ENCODE data around the gene THBS2. TPM values are rescaled to one million over a fixed set of nuclear protein-coding genes. Genes with fewer than 3 reads are reported as not detected.
"Not testable (repeated sequence)": the region's sequence is repeated elsewhere in the genome, so short reads cannot be mapped to it uniquely, and the experiment has no call there.

THBS2 gene
- total RNA-seq, 1 donor from 2014 or later: 76.2 TPM

DNA sequence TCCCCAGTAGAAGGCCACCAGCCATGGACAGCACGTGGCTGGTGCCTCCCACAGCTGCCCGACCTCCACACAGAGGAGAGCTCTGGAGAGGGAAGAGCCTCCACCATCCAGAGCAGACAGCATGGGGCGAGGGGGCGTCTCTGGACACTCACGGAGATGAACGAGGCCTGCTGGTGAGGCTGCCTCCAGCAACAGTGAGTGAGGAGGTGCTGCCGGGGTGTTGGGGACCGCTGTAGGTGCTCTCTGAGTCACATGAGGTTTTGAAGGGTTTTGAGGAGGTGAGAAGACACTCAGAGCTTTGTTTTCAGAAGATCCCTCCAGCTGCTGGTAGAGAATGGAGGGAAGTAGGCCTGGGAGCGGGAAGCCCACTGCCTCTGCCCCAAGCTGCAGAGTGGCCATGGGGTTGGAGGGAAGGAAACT, 65.6 kb downstream of the THBS2 start:
- H3K4me1 ChIP-seq (ENCODE audit: control insufficient read depth in 3 of 3, insufficient read depth in 3 of 3, low read length in 3 of 3): peaks cover 2 to 10% (median 7%) of the 10 kb centered on the region in 3 donors
- H3K36me3 ChIP-seq (ENCODE audit: control insufficient read depth in 3 of 3, insufficient read depth in 3 of 3, low read length in 3 of 3): no peaks in the 10 kb centered on the region
- no peaks in the 10 kb centered on the region for H3K27me3 ChIP-seq (ENCODE audit: control insufficient read depth in 3 of 3, insufficient read depth in 3 of 3, low read length in 3 of 3)
- no peak overlapping the region for H3K9ac ChIP-seq (ENCODE audit: low read depth in 1 of 3, low read length in 3 of 3)
- H3K27ac ChIP-seq (ENCODE audit: low read depth, low read length): no peak overlapping the region
- no peaks in the 10 kb centered on the region for H3K9me3 ChIP-seq (ENCODE audit: control insufficient read depth in 3 of 3, low read length in 3 of 3)
- H3K4me3 ChIP-seq (ENCODE audit: low read length in 3 of 3): no peak overlapping the region

DNA sequence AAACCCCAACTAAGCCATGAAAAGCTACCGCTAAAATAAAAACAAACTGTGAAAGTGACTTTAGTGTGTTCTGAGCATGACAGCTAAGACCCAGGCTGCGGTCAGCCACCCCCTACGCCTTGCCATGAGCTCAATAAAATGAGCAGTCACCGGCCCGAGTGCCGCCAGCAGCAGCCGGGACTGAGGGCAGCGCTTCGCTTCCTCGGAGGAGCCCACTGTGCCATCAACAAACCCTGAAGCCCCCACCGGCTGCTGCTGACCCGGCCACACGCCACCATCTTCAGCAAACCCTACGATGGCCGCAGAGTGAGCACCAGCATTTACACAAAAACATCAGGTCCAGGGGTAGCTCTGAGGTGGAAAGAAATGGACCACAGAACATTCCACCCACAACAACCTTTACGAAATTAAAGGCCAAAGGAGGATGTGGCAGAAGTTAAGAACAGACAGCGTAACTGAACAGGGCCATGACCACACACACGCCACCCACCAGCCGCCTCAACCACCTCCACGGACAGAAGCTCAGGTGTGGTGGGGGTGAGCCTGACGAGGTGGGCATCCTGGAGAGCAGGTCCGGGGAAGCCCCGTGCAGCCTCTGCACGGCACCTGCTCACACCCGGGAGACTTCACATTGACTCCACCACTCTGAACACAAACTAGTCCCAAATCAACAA, 67.0 kb downstream of the THBS2 start:
- Histone ChIP-seq H3K9me3 (ENCODE audit: control insufficient read depth in 3 of 3, low read length in 3 of 3) (no peaks in the 10 kb centered on the region), H3K4me1 (ENCODE audit: control insufficient read depth in 3 of 3, insufficient read depth in 3 of 3, low read length in 3 of 3) (peaks cover 2 to 10% (median 7%) of the 10 kb centered on the region in 3 donors), H3K4me3 (ENCODE audit: low read length in 3 of 3) (no peak overlapping the region), H3K27ac (ENCODE audit: low read depth, low read length) (no peak overlapping the region), H3K27me3 (ENCODE audit: control insufficient read depth in 3 of 3, insufficient read depth in 3 of 3, low read length in 3 of 3) (no peaks in the 10 kb centered on the region), H3K36me3 (ENCODE audit: control insufficient read depth in 3 of 3, insufficient read depth in 3 of 3, low read length in 3 of 3) (no peaks in the 10 kb centered on the region), H3K9ac (ENCODE audit: low read depth in 1 of 3, low read length in 3 of 3) (no peak overlapping the region)

DNA sequence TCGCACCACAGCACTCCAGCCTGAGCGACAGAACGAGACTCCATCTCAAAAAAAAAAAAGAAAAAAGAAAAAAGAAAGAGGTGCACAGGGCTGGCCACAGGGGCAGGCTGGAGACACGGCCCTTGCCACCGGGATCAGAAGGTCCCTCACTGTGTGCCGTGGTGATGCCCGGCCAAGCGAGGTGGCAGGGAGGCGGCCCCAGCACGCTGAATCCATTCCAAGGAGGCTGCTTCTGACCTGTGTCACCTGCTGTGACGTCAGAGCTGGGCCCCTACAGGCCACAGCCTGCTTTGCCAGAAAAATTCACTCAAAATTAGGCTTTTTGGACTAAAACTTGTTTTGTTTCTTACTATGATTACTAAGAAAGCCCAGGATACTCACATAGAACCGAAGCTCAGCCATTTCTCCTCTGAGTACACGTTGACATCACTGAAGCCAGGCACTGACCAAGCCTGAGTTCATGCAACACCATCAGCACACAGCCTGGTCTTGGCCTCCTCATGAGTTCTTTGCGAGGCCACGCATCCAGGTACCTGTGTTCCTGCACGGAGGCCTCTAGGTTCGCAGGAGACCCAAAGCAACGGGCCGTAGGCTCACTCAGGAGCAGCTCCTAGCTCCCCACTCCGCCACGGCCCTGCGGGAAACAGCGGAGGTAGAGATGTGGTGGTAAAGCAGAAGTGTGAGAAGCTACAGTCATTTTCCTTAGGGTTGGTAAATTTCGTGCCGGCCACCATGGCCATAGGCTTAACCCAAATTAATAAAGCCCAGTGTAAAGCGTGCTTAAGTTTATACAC, 67.8 kb downstream of the THBS2 start:
- H3K4me1 ChIP-seq (ENCODE audit: control insufficient read depth in 3 of 3, insufficient read depth in 3 of 3, low read length in 3 of 3): peaks cover under 1 to 6% (median 4%) of the 10 kb centered on the region in 3 donors
- H3K27me3 ChIP-seq (ENCODE audit: control insufficient read depth in 3 of 3, insufficient read depth in 3 of 3, low read length in 3 of 3): no peaks in the 10 kb centered on the region
- no peak overlapping the region for H3K4me3 ChIP-seq (ENCODE audit: low read length in 3 of 3)
- no peaks in the 10 kb centered on the region for H3K36me3 ChIP-seq (ENCODE audit: control insufficient read depth in 3 of 3, insufficient read depth in 3 of 3, low read length in 3 of 3)
- H3K27ac ChIP-seq (ENCODE audit: low read depth, low read length): no peak overlapping the region
- no peaks in the 10 kb centered on the region for H3K9me3 ChIP-seq (ENCODE audit: control insufficient read depth in 3 of 3, low read length in 3 of 3)
- no peak overlapping the region for H3K9ac ChIP-seq (ENCODE audit: low read depth in 1 of 3, low read length in 3 of 3)

- Histone ChIP-seq H3K36me3 (ENCODE audit: control insufficient read depth in 3 of 3, insufficient read depth in 3 of 3, low read length in 3 of 3) (no peaks in the 10 kb centered on the region), H3K4me1 (ENCODE audit: control insufficient read depth in 3 of 3, insufficient read depth in 3 of 3, low read length in 3 of 3) (peaks cover 0 to 4% (median 4%) of the 10 kb centered on the region in 3 donors), H3K9ac (ENCODE audit: low read depth in 1 of 3, low read length in 3 of 3) (no peak overlapping the region), H3K27ac (ENCODE audit: low read depth, low read length) (no peak overlapping the region), H3K4me3 (ENCODE audit: low read length in 3 of 3) (no peak overlapping the region), H3K27me3 (ENCODE audit: control insufficient read depth in 3 of 3, insufficient read depth in 3 of 3, low read length in 3 of 3) (no peaks in the 10 kb centered on the region), H3K9me3 (ENCODE audit: control insufficient read depth in 3 of 3, low read length in 3 of 3) (no peaks in the 10 kb centered on the region)
Measured at GRCh38 chr6:169185011-169185521, 68.6 kb downstream of the THBS2 start.

- H3K4me1 ChIP-seq (ENCODE audit: control insufficient read depth in 3 of 3, insufficient read depth in 3 of 3, low read length in 3 of 3): peaks cover 0 to 4% (median 0%) of the 10 kb centered on the region in 3 donors
- no peak overlapping the region for H3K27ac ChIP-seq (ENCODE audit: low read depth, low read length)
- no peaks in the 10 kb centered on the region for H3K36me3 ChIP-seq (ENCODE audit: control insufficient read depth in 3 of 3, insufficient read depth in 3 of 3, low read length in 3 of 3)
- H3K9me3 ChIP-seq (ENCODE audit: control insufficient read depth in 3 of 3, low read length in 3 of 3): no peaks in the 10 kb centered on the region
- H3K9ac ChIP-seq (ENCODE audit: low read depth in 1 of 3, low read length in 3 of 3): no peak overlapping the region
- H3K27me3 ChIP-seq (ENCODE audit: control insufficient read depth in 3 of 3, insufficient read depth in 3 of 3, low read length in 3 of 3): no peaks in the 10 kb centered on the region
- no peak overlapping the region for H3K4me3 ChIP-seq (ENCODE audit: low read length in 3 of 3)
Measured at GRCh38 chr6:169184419-169184818, 69.2 kb downstream of the THBS2 start.

GRCh38 chr6:169183233-169183632, 70.4 kb downstream of the THBS2 start:
- Histone ChIP-seq H3K4me3 (ENCODE audit: low read length in 3 of 3) (no peak overlapping the region), H3K4me1 (ENCODE audit: control insufficient read depth in 3 of 3, insufficient read depth in 3 of 3, low read length in 3 of 3) (no peaks in the 10 kb centered on the region), H3K9me3 (ENCODE audit: control insufficient read depth in 3 of 3, low read length in 3 of 3) (no peaks in the 10 kb centered on the region), H3K9ac (ENCODE audit: low read depth in 1 of 3, low read length in 3 of 3) (no peak overlapping the region), H3K27me3 (ENCODE audit: control insufficient read depth in 3 of 3, insufficient read depth in 3 of 3, low read length in 3 of 3) (no peaks in the 10 kb centered on the region), H3K27ac (ENCODE audit: low read depth, low read length) (no peak overlapping the region), H3K36me3 (ENCODE audit: control insufficient read depth in 3 of 3, insufficient read depth in 3 of 3, low read length in 3 of 3) (no peaks in the 10 kb centered on the region)

GRCh38 chr6:169179831-169180230, 73.8 kb downstream of the THBS2 start:
- not testable (repeated sequence) for H3K4me1 ChIP-seq (ENCODE audit: control insufficient read depth in 3 of 3, insufficient read depth in 3 of 3, low read length in 3 of 3); H3K4me3 ChIP-seq (ENCODE audit: low read length in 3 of 3); H3K27ac ChIP-seq (ENCODE audit: low read depth, low read length); H3K9me3 ChIP-seq (ENCODE audit: control insufficient read depth in 3 of 3, low read length in 3 of 3); H3K9ac ChIP-seq (ENCODE audit: low read depth in 1 of 3, low read length in 3 of 3); H3K36me3 ChIP-seq (ENCODE audit: control insufficient read depth in 3 of 3, insufficient read depth in 3 of 3, low read length in 3 of 3); H3K27me3 ChIP-seq (ENCODE audit: control insufficient read depth in 3 of 3, insufficient read depth in 3 of 3, low read length in 3 of 3)

GRCh38 chr6:169177516-169178166, 76.0 kb downstream of the THBS2 start:
- H3K27me3 ChIP-seq (ENCODE audit: control insufficient read depth in 3 of 3, insufficient read depth in 3 of 3, low read length in 3 of 3): no peaks in the 10 kb centered on the region
- no peak overlapping the region for H3K9ac ChIP-seq (ENCODE audit: low read depth in 1 of 3, low read length in 3 of 3)
- no peaks in the 10 kb centered on the region for H3K36me3 ChIP-seq (ENCODE audit: control insufficient read depth in 3 of 3, insufficient read depth in 3 of 3, low read length in 3 of 3)
- H3K4me1 ChIP-seq (ENCODE audit: control insufficient read depth in 3 of 3, insufficient read depth in 3 of 3, low read length in 3 of 3): no peaks in the 10 kb centered on the region
- no peak overlapping the region for H3K27ac ChIP-seq (ENCODE audit: low read depth, low read length)
- no peaks in the 10 kb centered on the region for H3K9me3 ChIP-seq (ENCODE audit: control insufficient read depth in 3 of 3, low read length in 3 of 3)
- H3K4me3 ChIP-seq (ENCODE audit: low read length in 3 of 3): no peak overlapping the region

- H3K4me3 ChIP-seq (ENCODE audit: low read length in 3 of 3): no peak overlapping the region
- H3K27me3 ChIP-seq (ENCODE audit: control insufficient read depth in 3 of 3, insufficient read depth in 3 of 3, low read length in 3 of 3): no peaks in the 10 kb centered on the region
- no peaks in the 10 kb centered on the region for H3K9me3 ChIP-seq (ENCODE audit: control insufficient read depth in 3 of 3, low read length in 3 of 3)
- H3K36me3 ChIP-seq (ENCODE audit: control insufficient read depth in 3 of 3, insufficient read depth in 3 of 3, low read length in 3 of 3): no peaks in the 10 kb centered on the region
- no peak overlapping the region for H3K27ac ChIP-seq (ENCODE audit: low read depth, low read length)
- no peak overlapping the region for H3K9ac ChIP-seq (ENCODE audit: low read depth in 1 of 3, low read length in 3 of 3)
- H3K4me1 ChIP-seq (ENCODE audit: control insufficient read depth in 3 of 3, insufficient read depth in 3 of 3, low read length in 3 of 3): no peaks in the 10 kb centered on the region
Measured at GRCh38 chr6:169176361-169176991, 77.2 kb downstream of the THBS2 start.

Data from skeletal muscle tissue (tissue), 4 donors.